Activated T-cell treated with anti-CD3 and anti-CD28 coated beads, Interleukin-2, amount 50 U/mL, for 1 hour (primary cell): ENCODE measurements around the gene PNRC1.
"Not testable (repeated sequence)": the region's sequence is repeated elsewhere in the genome, so short reads cannot be mapped to it uniquely, and the experiment has no call there.

Source experiments
- DNase-seq: peaks from one replicate; pipeline ENCODE4 v3.0.0-alpha.2; 2020

The PNRC1 gene

DNA sequence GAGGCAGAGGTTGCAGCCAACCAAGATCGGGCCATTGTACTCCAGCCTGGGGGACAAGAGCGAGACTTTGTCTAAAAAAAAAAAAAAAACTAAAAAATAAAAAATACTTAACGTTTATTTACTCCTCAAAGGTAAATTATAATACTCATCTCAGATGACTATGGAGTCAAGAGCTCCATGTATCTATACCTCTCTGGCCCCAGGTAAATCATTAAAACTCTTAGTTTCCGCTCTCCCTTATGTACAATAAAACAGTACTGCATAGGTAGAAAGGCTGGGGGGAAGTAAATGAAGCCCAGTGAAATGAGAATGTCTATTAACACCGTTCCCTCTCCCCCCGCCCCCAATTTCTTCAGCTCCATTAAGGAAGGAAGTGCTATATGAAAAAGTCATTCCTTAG lies 36.2 kb downstream of the PNRC1 start:
- DNase-seq = no peak

GRCh38 chr6:89117211-89118108 lies 36.9 kb downstream of the PNRC1 start, which contains the start of gene SRSF12:
SRSF12 (minus strand) TSS chr6:89118071; CDS start chr6:89117887, 184 bp downstream.
- peak; percentile 54 for DNase-seq

GRCh38 chr6:89118931-89119330 lies 38.4 kb downstream of the PNRC1 start:
- no peak for DNase-seq

- no peak for DNase-seq
These were observed 39.8 kb downstream of the PNRC1 start for GRCh38 chr6:89120371-89120770.

DNA sequence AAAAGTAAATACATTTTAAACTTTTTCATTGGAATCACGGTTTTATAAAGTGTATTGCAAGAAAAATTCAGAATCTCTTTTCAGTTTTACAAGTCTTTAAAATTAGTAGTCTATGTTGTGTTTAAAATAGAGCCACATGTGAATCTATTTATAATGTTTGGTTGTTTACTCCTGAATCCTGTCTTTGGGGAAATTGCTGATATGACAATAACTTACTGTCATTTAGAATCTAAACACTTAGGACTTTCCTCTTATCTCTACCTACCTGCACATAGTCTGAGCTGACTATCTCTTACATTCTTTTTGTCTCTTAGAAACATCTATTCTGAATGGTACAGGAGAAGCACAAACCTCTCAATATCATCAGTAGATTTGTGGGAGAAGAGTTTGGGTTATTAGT lies 41.4 kb downstream of the PNRC1 start:
- no peak for DNase-seq

- DNase-seq = no peak
These were observed 42.1 kb downstream of the PNRC1 start for GRCh38 chr6:89122625-89123024.

DNA sequence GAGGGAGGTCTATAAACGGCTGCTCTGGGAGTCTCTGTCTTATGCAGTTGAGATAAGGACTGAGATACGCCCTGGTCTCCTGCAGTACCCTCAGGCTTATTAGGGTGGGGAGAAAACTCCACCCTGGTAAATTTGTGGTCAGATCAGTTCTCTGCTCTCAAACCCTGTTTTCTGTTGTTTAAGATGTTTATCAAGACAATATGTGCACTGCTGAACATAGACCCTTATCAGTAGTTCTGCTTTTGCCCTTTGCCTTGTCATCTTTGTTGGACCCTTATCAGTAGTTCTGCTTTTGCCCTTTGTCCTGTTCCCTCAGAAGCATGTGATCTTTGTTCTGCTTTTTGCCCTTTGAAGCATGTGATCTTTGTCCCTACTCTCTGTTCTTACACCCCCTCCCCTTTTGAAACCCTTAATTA lies 47.7 kb downstream of the PNRC1 start:
- DNase-seq = not testable (repeated sequence)

- no peak for DNase-seq
These were observed 51.0 kb downstream of the PNRC1 start for GRCh38 chr6:89131599-89131998.

GRCh38 chr6:89132057-89132456 lies 51.5 kb downstream of the PNRC1 start:
- no peak for DNase-seq

DNA sequence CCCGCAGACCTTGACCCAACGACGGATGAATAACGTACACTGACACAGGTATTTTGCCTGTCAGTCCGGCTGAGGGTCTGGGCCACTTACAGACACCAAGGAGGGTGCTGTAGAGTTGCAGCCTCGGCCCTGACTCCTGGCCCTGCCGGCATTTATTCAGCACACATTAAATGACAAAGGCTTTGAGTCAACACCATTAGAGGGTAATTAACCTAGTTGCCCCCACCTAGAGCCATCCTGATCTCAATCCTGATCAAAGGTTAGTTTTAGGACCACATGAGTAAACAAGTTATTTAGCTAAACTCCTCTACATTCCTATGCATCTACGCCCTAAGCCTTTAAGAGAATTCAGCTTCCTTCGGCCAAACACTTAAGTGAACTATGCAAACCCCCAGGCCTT lies 53.4 kb downstream of the PNRC1 start:
- no peak for DNase-seq

DNA sequence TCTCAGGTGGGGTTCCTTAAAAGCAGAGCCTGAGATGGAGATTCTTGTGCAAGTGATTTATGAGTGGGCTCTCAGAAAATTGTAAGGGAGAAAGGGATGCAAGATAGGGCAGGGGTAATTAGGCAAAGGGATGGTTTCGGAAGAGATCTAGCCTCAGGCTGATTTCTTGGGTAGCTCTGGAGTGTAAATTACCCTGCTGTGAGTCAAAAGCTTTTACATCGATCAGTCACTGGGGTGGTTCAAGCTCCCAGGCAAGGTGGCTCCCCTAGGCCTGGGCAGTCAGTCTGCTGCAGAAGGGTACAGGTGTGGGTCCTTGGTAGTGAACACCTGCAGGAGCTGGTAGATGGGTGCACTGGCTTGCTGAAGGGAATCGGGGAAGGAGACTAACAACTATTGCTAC lies 54.2 kb downstream of the PNRC1 start:
- no peak for DNase-seq
